Naive thymus-derived CD4-positive, alpha-beta T cell (primary cell): Measurements from ENCODE around the gene OR2M4. TPM values are rescaled to one million over a fixed set of nuclear protein-coding genes. Genes with fewer than 3 reads are reported as not detected.
"Not testable (repeated sequence)": the region's sequence is repeated elsewhere in the genome, so short reads cannot be mapped to it uniquely, and the experiment has no call there.

Experiments
- ATAC-seq: fragments of 150-1000 bp; cut with Tn5 transposase; 2 replicates; pipeline ENCODE4 v1.10.0; 2021; ENCODE audit warnings: mild to moderate bottlenecking, moderate library complexity
- CTCF ChIA-PET: fragments of 350-600 bp; sonication (Branson Sonifier 250); formaldehyde crosslinking; loops from one replicate; lab custom pipeline; 2021; ENCODE audit warnings: antibody characterized with exemption; lab: Charles Lee
- POLR2A ChIA-PET: fragments of 350-600 bp; sonication (Branson Sonifier 250); formaldehyde crosslinking; loops from one replicate; lab custom pipeline; 2021; ENCODE audit warnings: antibody characterized with exemption, inconsistent platforms; lab: Charles Lee
- DNase-seq, 9 donors: peaks; one replicate each; pipeline versions ENCODE4 v3.0.0 to v3.0.0-alpha.2; 2020 to 2022; ENCODE audit warnings: mixed read lengths in 1 of 9
- H3K27ac ChIP-seq: one replicate; pipeline ENCODE4 v1.7.0; 2013; ENCODE audit warnings: mild to moderate bottlenecking, low read depth, low read length, moderate library complexity
- H3K27me3 ChIP-seq, 2 donors: one replicate each; pipeline ENCODE4 v1.7.0; 2013; ENCODE audit warnings: low read length in 2 of 2, mild to moderate bottlenecking in 2 of 2, moderate library complexity in 2 of 2; ENCODE audit not compliant: control insufficient read depth in 2 of 2, insufficient read depth in 2 of 2
- H3K36me3 ChIP-seq, 3 experiments: 1 replicate in 2 of 3; 2 replicates in 1 of 3; pipeline ENCODE4 v1.7.0; 2013; ENCODE audit warnings: low read length in 3 of 3, mild to moderate bottlenecking in 3 of 3, moderate library complexity in 1 of 3; ENCODE audit not compliant: insufficient read depth in 3 of 3, control insufficient read depth in 2 of 3
- H3K4me1 ChIP-seq, 2 donors: one replicate each; pipeline ENCODE4 v1.7.0; 2013; ENCODE audit warnings: low read length in 2 of 2, mild to moderate bottlenecking in 2 of 2, moderate library complexity in 1 of 2; ENCODE audit not compliant: control insufficient read depth in 2 of 2, insufficient read depth in 2 of 2
- H3K4me3 ChIP-seq: 2 replicates; pipeline ENCODE4 v1.7.0; 2013; ENCODE audit warnings: mild to moderate bottlenecking, low read length
- H3K9me3 ChIP-seq, 3 experiments: 1 replicate in 2 of 3; 2 replicates in 1 of 3; pipeline ENCODE4 v1.7.0; 2013; ENCODE audit warnings: low read length in 3 of 3; ENCODE audit not compliant: control insufficient read depth in 2 of 3
- H3K27ac Mint-ChIP-seq, 9 donors: one replicate each; pipeline ENCODE4 v1.8.0; 2020 to 2022; ENCODE audit warnings: mixed read lengths in 9 of 9, mild to moderate bottlenecking in 8 of 9, moderate library complexity in 5 of 9, inconsistent platforms in 2 of 9
- H3K27me3 Mint-ChIP-seq, 5 donors: one replicate each; pipeline ENCODE4 v1.8.0; 2021 to 2022; ENCODE audit warnings: mixed read lengths in 5 of 5, mild to moderate bottlenecking in 1 of 5
- H3K36me3 Mint-ChIP-seq, 5 donors: one replicate each; pipeline ENCODE4 v1.8.0; 2020 to 2022; ENCODE audit warnings: mixed read lengths in 5 of 5, mild to moderate bottlenecking in 3 of 5, inconsistent platforms in 1 of 5
- H3K4me1 Mint-ChIP-seq, 7 donors: one replicate each; pipeline ENCODE4 v1.8.0; 2020 to 2022; ENCODE audit warnings: mixed read lengths in 7 of 7, mild to moderate bottlenecking in 3 of 7, inconsistent platforms in 1 of 7
- H3K4me3 Mint-ChIP-seq, 10 donors: one replicate each; pipeline ENCODE4 v1.8.0; 2020 to 2022; ENCODE audit warnings: mild to moderate bottlenecking in 10 of 10, mixed read lengths in 10 of 10, moderate library complexity in 6 of 10, inconsistent platforms in 2 of 10
- H3K9me3 Mint-ChIP-seq, 11 donors: one replicate each; pipeline ENCODE4 v1.8.0; 2020 to 2022; ENCODE audit warnings: mixed read lengths in 11 of 11, mild to moderate bottlenecking in 4 of 11, inconsistent platforms in 1 of 11, moderate library complexity in 1 of 11
- intact Hi-C, 2 donors: fragments of 100-400 bp; cut with micrococcal nuclease; formaldehyde crosslinking; loops; one replicate each; pipeline ENCODE4 v1.15.1; 2023
- polyA plus RNA-seq, 2 donors: library from polyadenylated mRNA; unstranded; fragments of 300-500 nt; fragmentation: Illumina TruSeq; gene quantifications; one replicate each; pipeline ENCODE4 v1.2.3, GENCODE V29; 2021
- total RNA-seq, 6 experiments: library from RNA in 5 of 6; stranded (reverse) in 5 of 6; gene quantifications; 1 replicate in 5 of 6; 2 replicates in 1 of 6; pipeline ENCODE4 v1.2.3 and lab custom pipeline; 2021 to 2026

The OR2M4 gene
- total and polyA plus RNA-seq, 7 experiments from 2014 or later: not detected

- H3K4me3 ChIP-seq: no peak overlapping the region
- Mint-ChIP-seq H3K4me3 (no peak overlapping the region), H3K27ac (no peak overlapping the region), H3K27me3 (peaks cover 0 to 26% (median 5%) of the 10 kb centered on the region in 5 donors), H3K9me3 (peaks cover 0 to 25% (median 8%) of the 10 kb centered on the region in 11 donors), H3K36me3 (peaks cover 0 to 7% (median 0%) of the 10 kb centered on the region in 5 donors), H3K4me1 (no peaks in the 10 kb centered on the region)
- no peaks in the 10 kb centered on the region for H3K4me1 ChIP-seq
- DNase-seq (no peak), ATAC-seq (no peak)
- POLR2A ChIA-PET: no interaction called here
- CTCF ChIA-PET: no interaction called here
- no peaks in the 10 kb centered on the region for H3K36me3 ChIP-seq
- H3K9me3 ChIP-seq: no peaks in the 10 kb centered on the region
- H3K27ac ChIP-seq: no peak overlapping the region
- intact Hi-C loops: no loop called here
- peaks cover 0 to 3% of the 10 kb centered on the region in 2 donors for H3K27me3 ChIP-seq
Observed at GRCh38 chr1:248225537-248225936, 5.7 kb upstream of the OR2M4 start.

- Mint-ChIP-seq H3K27me3 (peaks cover 0 to 32% (median 5%) of the 10 kb centered on the region in 5 donors), H3K9me3 (peaks cover 2 to 25% (median 8%) of the 10 kb centered on the region in 11 donors), H3K4me1 (no peaks in the 10 kb centered on the region), H3K36me3 (peaks cover 0 to 7% (median 0%) of the 10 kb centered on the region in 5 donors), H3K4me3 (no peak overlapping the region), H3K27ac (no peak overlapping the region)
- ATAC-seq (no peak), DNase-seq (no peak)
- Histone ChIP-seq H3K36me3 (no peaks in the 10 kb centered on the region), H3K27ac (no peak overlapping the region), H3K27me3 (no peaks in the 10 kb centered on the region), H3K4me3 (no peak overlapping the region), H3K9me3 (no peaks in the 10 kb centered on the region), H3K4me1 (no peaks in the 10 kb centered on the region)
- POLR2A ChIA-PET: no interaction called here
- intact Hi-C loops: no loop called here
- CTCF ChIA-PET: no interaction called here
Observed at GRCh38 chr1:248229360-248229908, 1.8 kb upstream of the OR2M4 start.

- Histone ChIP-seq H3K36me3 (no peaks in the 10 kb centered on the region), H3K27ac (no peak overlapping the region), H3K27me3 (no peaks in the 10 kb centered on the region), H3K9me3 (no peaks in the 10 kb centered on the region), H3K4me1 (no peaks in the 10 kb centered on the region), H3K4me3 (no peak overlapping the region)
- DNase-seq (no peak), ATAC-seq (no peak)
- Mint-ChIP-seq H3K9me3 (peaks cover 0 to 4% (median 0%) of the 10 kb centered on the region in 11 donors), H3K4me3 (no peak overlapping the region), H3K4me1 (peaks cover 0 to 6% (median 3%) of the 10 kb centered on the region in 7 donors), H3K27me3 (peaks cover 7 to 33% (median 20%) of the 10 kb centered on the region in 5 donors), H3K36me3 (no peaks in the 10 kb centered on the region), H3K27ac (no peak overlapping the region)
- intact Hi-C loops: no loop called here
- POLR2A ChIA-PET: no interaction called here
- CTCF ChIA-PET: no interaction called here
Observed at GRCh38 chr1:248239478-248239877, 8.3 kb downstream of the OR2M4 start.

GRCh38 chr1:248243204-248243603, 12.0 kb downstream of the OR2M4 start:
- intact Hi-C loops: loop anchor here in 1 of 2 donors (1.0 kb wide), 2 partner anchors 369 to 444 kb away; no protein-coding TSS in a partner anchor
- peaks cover 0 to 6% (median 0%) of the 10 kb centered on the region in 11 donors for H3K9me3 Mint-ChIP-seq

GRCh38 chr1:248259309-248259708, 28.1 kb downstream of the OR2M4 start:
- ATAC-seq, H3K4me3 Mint-ChIP-seq, H3K36me3 ChIP-seq, H3K4me1 Mint-ChIP-seq, H3K4me1 ChIP-seq, intact Hi-C loops, DNase-seq, H3K36me3 Mint-ChIP-seq, H3K27ac ChIP-seq, POLR2A ChIA-PET, H3K27me3 Mint-ChIP-seq, H3K27me3 ChIP-seq, H3K27ac Mint-ChIP-seq, H3K9me3 ChIP-seq, CTCF ChIA-PET, H3K4me3 ChIP-seq: not testable (repeated sequence)
- H3K9me3 Mint-ChIP-seq: peaks cover 0 to 30% (median 15%) of the 10 kb centered on the region in 11 donors

More at GRCh38 chr1:248243204-248243603, 12.0 kb downstream of the OR2M4 start:
- H3K27me3 ChIP-seq: no peaks in the 10 kb centered on the region
- no peaks in the 10 kb centered on the region for H3K36me3 Mint-ChIP-seq
- no peaks in the 10 kb centered on the region for H3K36me3 ChIP-seq
- H3K4me1 ChIP-seq: no peaks in the 10 kb centered on the region
- ATAC-seq (peak; percentile 69), DNase-seq (peak in 6 of 9 donors; percentile 4 to 42 (median 24))
- no peak overlapping the region for H3K27ac ChIP-seq
- H3K27me3 Mint-ChIP-seq: peaks cover 7 to 39% (median 22%) of the 10 kb centered on the region in 5 donors
- no peaks in the 10 kb centered on the region for H3K9me3 ChIP-seq
- ChIA-PET CTCF (interaction anchor here (0.7 to 1.8 kb wide), 3 partner anchors 9 to 564 kb away, joined by 3 to 9 read pairs (median 7); no protein-coding TSS in a partner anchor), POLR2A (no interaction called here)
- H3K4me3 Mint-ChIP-seq: peak overlapping the region in 7 of 10 donors; percentile 8 to 54 (median 42)
- no peak overlapping the region for H3K27ac Mint-ChIP-seq
- peaks cover 0 to 6% (median 3%) of the 10 kb centered on the region in 7 donors for H3K4me1 Mint-ChIP-seq
- no peak overlapping the region for H3K4me3 ChIP-seq

DNA sequence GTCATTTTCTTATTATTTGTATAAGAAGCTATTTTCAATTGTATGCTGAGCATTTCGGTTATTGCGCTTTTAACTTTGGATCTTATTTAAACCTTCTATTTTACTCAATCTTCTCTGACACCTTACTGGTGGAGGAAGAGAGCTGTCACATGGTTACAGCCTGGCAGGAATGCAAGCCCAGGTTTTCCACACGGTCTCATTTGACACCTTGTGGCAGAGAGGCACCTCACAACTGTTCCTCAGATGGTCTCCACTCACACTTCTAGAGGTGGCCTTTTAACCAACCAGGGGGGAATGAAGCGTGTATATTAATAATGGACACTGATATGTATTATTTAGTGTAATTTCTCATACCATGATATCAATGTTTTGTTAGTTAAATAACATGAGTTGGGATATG, 37.0 kb downstream of the OR2M4 start:
- H3K4me1 Mint-ChIP-seq: no peaks in the 10 kb centered on the region
- H3K27me3 ChIP-seq: no peaks in the 10 kb centered on the region
- H3K9me3 Mint-ChIP-seq: peaks cover 0 to 20% (median 1%) of the 10 kb centered on the region in 11 donors
- ChIA-PET POLR2A (no interaction called here), CTCF (no interaction called here)
- H3K27me3 Mint-ChIP-seq: peaks cover 0 to 29% (median 6%) of the 10 kb centered on the region in 5 donors
- H3K27ac ChIP-seq: no peak overlapping the region
- no peak overlapping the region for H3K27ac Mint-ChIP-seq
- no peaks in the 10 kb centered on the region for H3K36me3 Mint-ChIP-seq
- no peak overlapping the region for H3K4me3 Mint-ChIP-seq
- H3K36me3 ChIP-seq: no peaks in the 10 kb centered on the region
- ATAC-seq: no peak
- H3K9me3 ChIP-seq: no peaks in the 10 kb centered on the region
- intact Hi-C loops: no loop called here
- no peak overlapping the region for H3K4me3 ChIP-seq
- no peak for DNase-seq
- H3K4me1 ChIP-seq: no peaks in the 10 kb centered on the region

- CTCF ChIA-PET, H3K4me1 ChIP-seq, H3K4me3 ChIP-seq, H3K36me3 ChIP-seq, H3K27me3 ChIP-seq, H3K9me3 ChIP-seq, H3K4me1 Mint-ChIP-seq, H3K9me3 Mint-ChIP-seq, H3K36me3 Mint-ChIP-seq, intact Hi-C loops, H3K27ac ChIP-seq, H3K4me3 Mint-ChIP-seq, ATAC-seq, DNase-seq, POLR2A ChIA-PET, H3K27ac Mint-ChIP-seq: not testable (repeated sequence)
- H3K27me3 Mint-ChIP-seq: peaks cover 0 to 14% (median 9%) of the 10 kb centered on the region in 5 donors
Observed at GRCh38 chr1:248273225-248273624, 42.0 kb downstream of the OR2M4 start.
